Measurements from ENCODE around the gene RASGRP4.

RASGRP4 gene

DNA sequence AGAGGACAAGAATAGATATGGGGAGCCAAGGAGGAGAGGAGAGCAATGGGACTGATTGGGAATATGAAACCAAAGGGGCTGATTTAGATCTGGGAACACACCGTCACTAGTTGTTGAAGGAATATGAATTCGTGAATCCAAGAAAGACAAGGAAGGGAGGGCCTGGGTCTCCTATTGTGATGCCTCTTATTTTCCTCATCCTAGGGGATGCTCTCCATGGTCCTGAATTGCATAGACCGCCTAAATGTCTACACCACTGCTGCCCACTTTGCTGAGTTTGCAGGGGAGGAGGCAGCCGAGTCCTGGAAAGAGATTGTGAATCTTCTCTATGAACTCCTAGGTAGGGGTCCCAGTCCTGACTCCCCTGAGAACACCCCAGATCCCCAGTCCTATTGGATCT, 29.0 kb upstream of the RASGRP4 start:
- TF ChIP-seq GATA2 (IDR thresholded peaks at IDR 0.05; ENCODE audit: low read depth, low read length) (no peak), GATA3 (IDR thresholded peaks at IDR 0.05; ENCODE audit: low read depth, low read length) (no peak)

DNA sequence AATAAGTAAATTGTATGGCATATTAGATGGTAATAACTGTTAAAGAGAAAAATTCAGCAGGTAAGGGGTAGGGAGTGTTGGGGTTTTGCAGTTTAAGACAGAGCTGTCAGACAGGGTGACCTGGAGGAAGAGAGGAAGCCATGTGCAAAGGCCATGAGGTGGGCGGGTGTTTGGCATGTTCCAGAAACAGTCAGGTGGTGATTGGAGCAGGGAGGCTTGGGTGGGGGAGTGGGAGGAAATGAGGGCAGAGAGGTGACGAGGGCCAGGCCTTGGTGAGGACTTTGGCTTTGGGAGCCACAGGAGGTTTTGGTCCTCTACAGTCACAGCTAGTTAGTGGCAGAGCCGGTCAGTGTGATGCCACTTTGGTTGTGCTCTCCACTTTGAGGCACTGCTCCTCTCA, 27.6 kb upstream of the RASGRP4 start:
- TF ChIP-seq GATA3 (IDR thresholded peaks at IDR 0.05; ENCODE audit: low read depth, low read length) (no peak), GATA2 (IDR thresholded peaks at IDR 0.05; ENCODE audit: low read depth, low read length) (no peak)

- TF ChIP-seq GATA3 (IDR thresholded peaks at IDR 0.05; ENCODE audit: low read depth, low read length): no peak
- no peak for TF ChIP-seq GATA2 (IDR thresholded peaks at IDR 0.05; ENCODE audit: low read depth, low read length)
These were observed 26.7 kb upstream of the RASGRP4 start for GRCh38 chr19:38452430-38453366.

DNA sequence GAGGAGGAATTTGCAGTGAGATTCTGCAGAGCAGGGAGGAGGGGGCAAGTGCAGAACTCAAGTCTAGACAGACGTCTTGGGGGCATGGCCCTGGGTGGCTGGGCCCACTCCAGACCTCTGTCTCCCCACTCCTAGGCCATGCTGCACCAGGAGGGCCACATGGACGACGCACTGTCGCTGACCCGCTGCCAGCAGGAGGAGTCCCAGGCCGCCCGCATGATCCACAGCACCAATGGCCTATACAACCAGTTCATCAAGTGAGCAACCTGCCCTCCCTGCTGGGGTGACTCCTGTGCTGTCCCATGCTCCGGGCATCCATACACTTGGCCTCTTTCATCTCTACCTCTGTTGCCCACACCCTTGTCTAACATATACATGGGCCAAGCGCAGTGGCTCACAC, 25.6 kb upstream of the RASGRP4 start:
- TF ChIP-seq GATA3 (IDR thresholded peaks at IDR 0.05; ENCODE audit: low read depth, low read length) (no peak), GATA2 (IDR thresholded peaks at IDR 0.05; ENCODE audit: low read depth, low read length) (no peak)

- TF ChIP-seq GATA2 (IDR thresholded peaks at IDR 0.05; ENCODE audit: low read depth, low read length) (no peak), GATA3 (IDR thresholded peaks at IDR 0.05; ENCODE audit: low read depth, low read length) (no peak)
These were observed 25.0 kb upstream of the RASGRP4 start for GRCh38 chr19:38451036-38451435.

DNA sequence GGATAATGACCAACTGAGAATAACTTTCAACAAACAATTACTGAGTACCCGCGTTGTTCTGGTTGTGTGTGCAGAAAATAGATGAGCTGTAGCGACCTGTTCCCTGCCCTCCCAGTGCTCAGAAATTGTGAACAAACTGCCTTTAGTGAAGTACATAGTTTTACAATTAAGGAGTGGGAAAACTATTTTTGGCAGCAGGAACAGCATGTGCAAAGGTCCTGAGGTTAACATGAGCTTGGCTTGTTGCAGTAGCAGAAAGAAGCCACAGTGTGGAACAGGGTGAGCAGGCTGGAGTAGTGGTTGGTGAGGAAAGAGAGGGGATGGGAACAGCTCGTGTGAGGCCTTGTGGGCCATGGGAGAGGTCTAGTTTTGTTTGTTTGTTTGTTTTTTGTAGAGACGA, 23.5 kb upstream of the RASGRP4 start:
- no peak for TF ChIP-seq GATA3 (IDR thresholded peaks at IDR 0.05; ENCODE audit: low read depth, low read length)
- TF ChIP-seq GATA2 (IDR thresholded peaks at IDR 0.05; ENCODE audit: low read depth, low read length): no peak

GRCh38 chr19:38448225-38448624, 22.2 kb upstream of the RASGRP4 start:
- TF ChIP-seq GATA2 (IDR thresholded peaks at IDR 0.05; ENCODE audit: low read depth, low read length) (no peak), GATA3 (IDR thresholded peaks at IDR 0.05; ENCODE audit: low read depth, low read length) (no peak)

- no peak for TF ChIP-seq GATA3 (IDR thresholded peaks at IDR 0.05; ENCODE audit: low read depth, low read length)
- TF ChIP-seq GATA2 (IDR thresholded peaks at IDR 0.05; ENCODE audit: low read depth, low read length): no peak
These were observed 19.3 kb upstream of the RASGRP4 start for GRCh38 chr19:38445362-38445761.

- TF ChIP-seq GATA2 (IDR thresholded peaks at IDR 0.05; ENCODE audit: low read depth, low read length): no peak
- no peak for TF ChIP-seq GATA3 (IDR thresholded peaks at IDR 0.05; ENCODE audit: low read depth, low read length)
These were observed 18.0 kb upstream of the RASGRP4 start for GRCh38 chr19:38444026-38444425.

- TF ChIP-seq GATA3 (IDR thresholded peaks at IDR 0.05; ENCODE audit: low read depth, low read length): no peak
- no peak for TF ChIP-seq GATA2 (IDR thresholded peaks at IDR 0.05; ENCODE audit: low read depth, low read length)
These were observed 17.5 kb upstream of the RASGRP4 start for GRCh38 chr19:38443458-38443999.

GRCh38 chr19:38442736-38443135, 16.7 kb upstream of the RASGRP4 start:
- no peak for TF ChIP-seq GATA2 (IDR thresholded peaks at IDR 0.05; ENCODE audit: low read depth, low read length)
- no peak for TF ChIP-seq GATA3 (IDR thresholded peaks at IDR 0.05; ENCODE audit: low read depth, low read length)

DNA sequence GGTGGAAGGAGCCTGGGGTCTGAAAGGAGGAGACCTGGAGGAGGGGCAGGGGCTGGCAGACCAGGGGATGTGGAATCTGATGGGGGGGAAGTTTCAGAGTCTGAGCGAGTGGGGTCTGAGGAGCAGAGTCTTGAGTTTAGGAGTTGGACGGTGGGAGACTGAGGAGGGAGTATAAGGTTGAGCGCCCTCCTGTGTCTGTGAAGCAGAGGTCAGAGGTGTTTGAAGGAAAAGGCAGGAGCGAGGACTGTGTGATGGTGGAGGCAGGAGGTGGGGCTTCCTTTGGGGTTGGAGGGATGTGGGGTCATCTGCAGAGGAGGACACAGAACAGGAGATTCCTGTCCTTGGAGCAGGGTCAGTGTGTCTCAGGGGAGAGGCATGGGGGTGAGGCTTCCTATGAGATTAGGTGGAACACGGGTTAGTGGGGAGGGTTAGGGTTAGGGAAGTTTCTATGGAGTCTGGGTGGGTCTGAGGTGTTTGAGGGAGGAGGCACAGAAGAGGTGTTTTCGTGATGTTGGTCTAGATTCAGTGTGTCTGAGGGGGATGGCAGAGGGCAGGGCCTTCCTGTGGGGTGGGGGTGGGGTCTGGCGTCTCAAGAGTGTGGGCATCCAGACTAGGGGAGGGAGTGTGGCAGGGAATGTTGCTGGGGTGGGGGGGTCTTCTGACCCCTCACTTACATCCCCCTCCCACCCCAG, 15.8 kb upstream of the RASGRP4 start:
- no peak for TF ChIP-seq GATA2 (IDR thresholded peaks at IDR 0.05; ENCODE audit: low read depth, low read length)
- TF ChIP-seq GATA3 (IDR thresholded peaks at IDR 0.05; ENCODE audit: low read depth, low read length): no peak

- TF ChIP-seq GATA3 (IDR thresholded peaks at IDR 0.05; ENCODE audit: low read depth, low read length) (no peak), GATA2 (IDR thresholded peaks at IDR 0.05; ENCODE audit: low read depth, low read length) (no peak)
These were observed 14.6 kb upstream of the RASGRP4 start for GRCh38 chr19:38440592-38440991.

DNA sequence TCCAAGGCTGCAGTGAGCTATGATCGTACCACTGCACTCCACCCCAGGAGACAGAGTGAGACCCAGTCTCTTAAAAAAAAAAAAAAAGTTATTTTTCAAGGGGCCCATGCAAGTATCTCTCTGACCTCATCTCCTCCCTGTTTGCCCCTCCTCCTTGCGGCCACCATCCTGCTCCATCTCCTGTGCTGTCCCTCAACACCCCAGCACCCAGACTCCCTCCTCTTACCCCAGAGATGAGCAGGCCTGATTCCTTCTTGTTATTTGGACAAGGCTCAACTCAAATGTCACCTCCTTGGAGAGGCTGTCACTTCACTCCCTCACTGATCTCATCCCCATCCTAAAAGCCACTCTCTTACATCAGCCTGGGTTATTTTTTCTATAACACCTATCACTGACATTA, 11.9 kb upstream of the RASGRP4 start:
- TF ChIP-seq GATA3 (IDR thresholded peaks at IDR 0.05; ENCODE audit: low read depth, low read length) (no peak), GATA2 (IDR thresholded peaks at IDR 0.05; ENCODE audit: low read depth, low read length) (no peak)
